ENCODE measurements around the gene RNF5. TPM values are rescaled to one million over a fixed set of nuclear protein-coding genes. Genes with fewer than 3 reads are reported as not detected.

RNF5 gene
- total RNA-seq, 4 donors from 2014 or later, result 78.8 to 101 (median 88.0) TPM

- H3K27me3 ChIP-seq, result no peaks in the 10 kb centered on the region
- peaks cover 0 to 21% of the 10 kb centered on the region in 2 donors for H3K36me3 ChIP-seq
- peaks cover 0 to 70% (median 31%) of the 10 kb centered on the region in 3 donors for H3K4me1 ChIP-seq
- peak; percentile 69 for ATAC-seq
- WGBS, 2 donors (ENCODE audit: low coverage in 1 of 2), result 0 to 1% methylated on average over 9 to 19 of the region's 27 CpGs
- TF ChIP-seq POLR2A (IDR thresholded peaks at IDR 0.05) (peak; percentile 36 to 52), POLR2AphosphoS5 (IDR thresholded peaks at IDR 0.05) (peak; percentile 70), CTCF (IDR thresholded peaks at IDR 0.05) (no peak)
- peak within 1 kb of the TSS; percentile 89 to 98 (median 94) for H3K27ac ChIP-seq
- H3K9me3 ChIP-seq, result no peaks in the 10 kb centered on the region
- peak within 1 kb of the TSS; percentile 62 to 83 for H3K4me3 ChIP-seq
Observed at GRCh38 chr6:32175711-32176475, 2.3 kb upstream of the RNF5 start, which contains the start of gene AGPAT1. TSS of gene AGPAT1 (minus strand) at chr6:32176084. CDS start at chr6:32171496, 4,588 bp downstream.

GRCh38 chr6:32176476-32177182 lies 1.6 kb upstream of the RNF5 start:
- Histone ChIP-seq H3K4me1 (peaks cover 0 to 77% (median 32%) of the 10 kb centered on the region in 3 donors), H3K36me3 (peaks cover 0 to 22% of the 10 kb centered on the region in 2 donors), H3K4me3 (peak overlapping the region; percentile 62 to 83), H3K27me3 (no peaks in the 10 kb centered on the region), H3K9me3 (no peaks in the 10 kb centered on the region), H3K27ac (peak overlapping the region; percentile 89 to 98 (median 94))
- no peak for ATAC-seq
- no peak for TF ChIP-seq CTCF (IDR thresholded peaks at IDR 0.05)
- TF ChIP-seq POLR2AphosphoS5 (IDR thresholded peaks at IDR 0.05), result no peak
- TF ChIP-seq EP300 (IDR thresholded peaks at IDR 0.05), result no peak
- no peak for TF ChIP-seq POLR2A (IDR thresholded peaks at IDR 0.05)
- 4 to 5% methylated on average over 5 of the region's 5 CpGs for WGBS, 2 donors (ENCODE audit: low coverage in 1 of 2)

- Histone ChIP-seq H3K9me3 (no peaks in the 10 kb centered on the region), H3K27me3 (no peaks in the 10 kb centered on the region), H3K27ac (peak overlapping the region; percentile 89 to 98 (median 94)), H3K4me1 (peaks cover 0 to 82% (median 37%) of the 10 kb centered on the region in 3 donors), H3K4me3 (peak overlapping the region; percentile 62 to 83), H3K36me3 (peaks cover 0 to 29% of the 10 kb centered on the region in 2 donors)
- ATAC-seq, result peak; percentile 8
- WGBS, 2 donors (ENCODE audit: low coverage in 1 of 2), result 0% methylated on average over 11 to 13 of the region's 20 CpGs
- TF ChIP-seq POLR2A (IDR thresholded peaks at IDR 0.05) (peak; percentile 28 to 52), POLR2AphosphoS5 (IDR thresholded peaks at IDR 0.05) (peak; percentile 43), CTCF (IDR thresholded peaks at IDR 0.05) (no peak)
Observed at GRCh38 chr6:32177183-32177787, 920 bp upstream of the RNF5 start.

- Histone ChIP-seq H3K4me3 (peak overlapping the region; percentile 62 to 83), H3K4me1 (peaks cover 0 to 75% (median 40%) of the 10 kb centered on the region in 3 donors), H3K27me3 (no peaks in the 10 kb centered on the region), H3K27ac (peak overlapping the region; percentile 89 to 98 (median 94)), H3K9me3 (no peaks in the 10 kb centered on the region), H3K36me3 (peaks cover 0 to 44% of the 10 kb centered on the region in 2 donors)
- WGBS, 2 donors (ENCODE audit: low coverage in 1 of 2), result 1 to 3% methylated on average over 15 to 24 of the region's 24 CpGs
- no peak for TF ChIP-seq EP300 (IDR thresholded peaks at IDR 0.05)
- ATAC-seq, result no peak
Observed at GRCh38 chr6:32178547-32179440, 589 bp downstream of the RNF5 start.

Data from gastroesophageal sphincter (tissue), 4 donors.